Measurements from ENCODE around the gene SNX9.
"Not testable (repeated sequence)": the region's sequence is repeated elsewhere in the genome, so short reads cannot be mapped to it uniquely, and the experiment has no call there.

The SNX9 gene

DNA sequence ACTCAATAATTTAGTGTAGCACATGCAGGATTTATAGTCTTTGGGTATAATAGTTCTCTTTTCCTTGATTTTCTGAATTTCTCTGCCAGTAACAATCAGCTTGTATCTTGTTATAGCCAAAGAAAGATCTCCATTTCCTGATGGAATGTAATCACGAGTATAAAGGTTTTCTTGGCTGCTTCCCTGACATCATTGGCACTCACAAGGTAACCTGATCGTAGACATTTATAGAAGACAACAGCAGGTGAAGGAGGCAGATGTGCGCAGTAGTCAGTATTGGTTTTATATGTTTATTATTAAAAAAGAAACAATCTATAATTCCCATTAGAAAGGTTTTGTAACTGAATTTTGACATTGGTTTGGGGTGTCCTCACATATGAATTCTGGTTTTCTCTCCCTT, 114.3 kb downstream of the SNX9 start:
- DNase-seq, result no peak
- intact Hi-C loops (cut with DNase I), result no loop called here

DNA sequence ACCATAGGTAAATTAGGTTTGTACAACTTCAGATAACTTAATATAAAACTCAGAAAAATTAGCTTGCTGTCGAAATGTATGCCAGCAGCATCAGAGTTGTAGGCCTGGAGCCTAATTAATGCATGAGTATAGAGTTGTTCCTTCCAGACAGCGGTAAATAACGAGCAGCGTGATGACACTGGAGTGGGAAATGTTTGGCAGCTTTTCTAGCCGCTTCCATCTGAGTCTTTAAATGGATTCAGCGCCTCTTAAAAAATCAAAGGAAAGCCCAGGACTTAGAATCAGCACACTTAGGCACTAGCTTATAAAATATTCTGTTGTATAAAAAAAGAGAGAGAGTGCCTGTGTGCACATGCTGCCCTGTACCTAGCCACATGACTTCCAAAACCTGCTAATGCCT, 114.9 kb downstream of the SNX9 start:
- intact Hi-C loops (cut with DNase I), result no loop called here
- no peak for DNase-seq

DNA sequence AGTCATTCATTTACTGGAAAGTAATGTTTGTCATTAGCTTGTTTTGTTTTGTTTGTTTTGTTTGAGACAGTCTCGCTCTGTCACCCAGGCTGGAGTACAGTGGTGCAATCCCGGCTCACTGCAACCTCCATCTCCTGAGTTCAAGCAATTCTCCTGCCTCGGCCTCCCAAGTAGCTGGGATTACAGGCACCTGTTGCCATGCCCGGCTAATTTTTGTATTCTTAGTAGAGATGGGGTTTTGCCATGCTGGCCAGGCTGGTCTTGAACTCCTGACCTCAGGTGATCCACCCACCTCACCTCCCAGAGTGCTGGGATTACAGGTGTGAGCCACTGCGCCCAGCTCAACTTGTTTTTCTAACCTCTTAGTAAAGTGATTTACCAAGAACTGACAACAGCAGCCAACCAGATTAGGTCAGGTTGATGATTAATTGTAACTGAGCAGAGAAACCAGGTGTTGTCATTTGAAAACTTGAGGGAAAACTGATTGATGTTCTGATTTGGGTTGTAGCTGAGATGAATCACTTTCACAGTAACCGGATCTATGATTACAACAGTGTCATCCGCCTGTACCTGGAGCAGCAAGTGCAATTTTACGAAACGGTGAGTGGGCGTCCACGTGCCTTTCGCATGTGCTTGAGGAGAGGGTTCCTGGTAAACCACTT, 117.5 kb downstream of the SNX9 start:
- intact Hi-C loops (cut with DNase I), result not testable (repeated sequence)

DNA sequence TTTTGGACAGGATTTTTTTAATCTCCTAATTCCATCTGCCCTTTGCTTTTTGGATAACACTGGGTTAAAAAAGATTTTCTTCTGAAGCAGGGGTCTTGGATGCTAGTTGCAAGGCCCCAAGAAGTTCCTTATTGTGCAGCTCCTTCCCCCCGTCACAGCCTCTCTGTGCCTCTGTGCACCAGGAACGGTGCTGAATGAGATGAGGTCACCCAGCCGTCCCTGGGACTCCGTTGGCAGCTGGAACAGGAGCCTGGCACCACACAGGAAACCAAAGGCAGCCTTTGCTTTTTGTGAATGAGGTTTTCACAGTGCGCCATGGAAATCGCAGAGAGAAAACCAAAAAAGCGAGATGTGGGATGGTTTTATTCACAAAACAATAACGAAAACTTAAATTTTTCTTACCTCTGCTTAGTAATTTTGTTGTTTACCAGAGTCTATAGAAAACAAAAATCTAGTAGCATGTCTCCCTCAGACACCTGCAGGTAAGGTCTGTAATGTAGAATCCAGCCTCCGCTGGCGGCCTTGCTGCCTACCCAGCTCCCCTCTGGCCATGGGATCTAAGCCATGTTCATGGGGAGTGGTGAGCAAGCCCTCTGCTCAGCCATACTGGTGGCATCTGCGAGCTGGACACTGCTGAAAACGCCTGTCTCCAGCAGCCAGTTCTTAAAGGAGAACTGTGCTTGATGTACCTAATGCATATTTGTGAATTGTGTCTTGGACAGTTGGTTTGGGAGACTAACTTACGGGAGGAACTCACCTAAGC, 118.2 kb downstream of the SNX9 start:
- intact Hi-C loops (cut with DNase I), result no loop called here
- peak; percentile 56 to 94 (median 86) for DNase-seq

More for the DNA sequence above, 117.5 kb downstream of the SNX9 start:
- peak in 11 of 42 donors; percentile 28 to 65 (median 44) for DNase-seq

DNA sequence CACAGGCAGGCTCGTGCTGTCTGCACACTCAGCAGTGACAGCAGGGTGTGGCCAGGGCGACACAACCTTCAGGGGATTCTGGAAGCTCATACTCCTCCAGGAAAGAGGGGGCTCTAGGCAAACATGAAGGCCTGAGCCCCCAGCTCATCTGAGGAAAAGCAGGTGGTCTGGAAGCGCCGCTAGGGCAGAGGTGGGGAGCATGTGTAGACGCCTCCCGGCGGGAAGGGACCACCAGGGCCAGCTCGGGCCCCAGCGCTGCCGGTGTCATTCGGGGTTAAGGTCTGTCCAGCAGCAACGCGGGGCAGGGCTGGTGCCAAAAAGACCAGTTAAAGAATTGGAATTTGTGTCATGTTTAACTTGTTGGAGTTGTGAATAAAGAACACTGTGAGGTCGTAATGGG, 119.3 kb downstream of the SNX9 start:
- intact Hi-C loops (cut with DNase I), result no loop called here
- DNase-seq, result no peak

DNA sequence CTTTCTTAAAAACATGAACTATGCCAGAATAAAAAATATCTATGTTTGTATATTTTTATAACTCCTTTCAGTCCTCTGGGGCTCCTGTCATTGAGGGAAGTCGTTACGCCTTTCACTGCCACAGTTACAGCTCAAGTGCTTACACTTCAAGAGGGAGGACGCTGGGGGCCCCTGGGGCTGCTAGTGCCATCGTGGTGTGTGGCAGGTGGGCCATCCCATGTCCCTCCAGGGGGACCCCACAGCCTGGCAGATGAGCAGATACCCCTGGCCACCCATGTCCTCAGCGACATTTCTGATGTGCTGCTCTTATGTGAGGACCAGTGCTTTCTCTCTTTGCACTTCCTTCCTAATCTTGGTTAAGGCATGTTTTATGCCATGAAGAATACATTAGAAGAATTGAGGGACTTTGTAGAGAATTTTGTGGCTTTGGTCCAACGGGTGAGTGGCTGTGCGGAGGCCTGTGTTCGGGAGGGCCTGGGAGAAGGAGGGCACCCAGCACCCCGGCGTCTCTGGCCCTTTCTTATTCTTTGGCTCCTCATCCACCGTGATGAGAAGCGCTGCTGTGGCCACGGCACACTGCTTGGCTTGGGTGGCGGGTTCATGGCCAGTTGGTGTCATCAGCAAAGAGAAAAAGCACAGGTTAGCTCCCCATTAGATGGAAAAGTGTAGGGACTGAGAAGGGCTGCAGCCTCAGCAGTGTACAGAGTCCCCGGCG, 120.4 kb downstream of the SNX9 start:
- no peak for DNase-seq
- intact Hi-C loops (cut with DNase I), result no loop called here

DNA sequence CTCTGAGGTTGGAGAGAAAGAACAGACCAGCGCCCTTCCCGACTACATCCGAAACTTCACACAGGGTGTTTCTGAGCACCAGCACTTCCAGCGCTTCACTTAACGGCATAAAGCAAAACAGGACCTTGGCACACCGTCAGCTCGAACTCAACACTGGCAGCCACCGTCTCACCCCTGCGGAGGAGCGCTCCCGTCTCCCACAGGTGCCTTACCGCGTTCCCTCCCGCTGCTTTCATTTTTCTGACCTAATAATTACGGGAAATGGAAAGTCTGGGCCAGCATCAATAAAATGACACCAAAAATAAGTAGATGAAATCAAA, 120.9 kb downstream of the SNX9 start:
- no peak for DNase-seq
- intact Hi-C loops (cut with DNase I), result no loop called here

DNA sequence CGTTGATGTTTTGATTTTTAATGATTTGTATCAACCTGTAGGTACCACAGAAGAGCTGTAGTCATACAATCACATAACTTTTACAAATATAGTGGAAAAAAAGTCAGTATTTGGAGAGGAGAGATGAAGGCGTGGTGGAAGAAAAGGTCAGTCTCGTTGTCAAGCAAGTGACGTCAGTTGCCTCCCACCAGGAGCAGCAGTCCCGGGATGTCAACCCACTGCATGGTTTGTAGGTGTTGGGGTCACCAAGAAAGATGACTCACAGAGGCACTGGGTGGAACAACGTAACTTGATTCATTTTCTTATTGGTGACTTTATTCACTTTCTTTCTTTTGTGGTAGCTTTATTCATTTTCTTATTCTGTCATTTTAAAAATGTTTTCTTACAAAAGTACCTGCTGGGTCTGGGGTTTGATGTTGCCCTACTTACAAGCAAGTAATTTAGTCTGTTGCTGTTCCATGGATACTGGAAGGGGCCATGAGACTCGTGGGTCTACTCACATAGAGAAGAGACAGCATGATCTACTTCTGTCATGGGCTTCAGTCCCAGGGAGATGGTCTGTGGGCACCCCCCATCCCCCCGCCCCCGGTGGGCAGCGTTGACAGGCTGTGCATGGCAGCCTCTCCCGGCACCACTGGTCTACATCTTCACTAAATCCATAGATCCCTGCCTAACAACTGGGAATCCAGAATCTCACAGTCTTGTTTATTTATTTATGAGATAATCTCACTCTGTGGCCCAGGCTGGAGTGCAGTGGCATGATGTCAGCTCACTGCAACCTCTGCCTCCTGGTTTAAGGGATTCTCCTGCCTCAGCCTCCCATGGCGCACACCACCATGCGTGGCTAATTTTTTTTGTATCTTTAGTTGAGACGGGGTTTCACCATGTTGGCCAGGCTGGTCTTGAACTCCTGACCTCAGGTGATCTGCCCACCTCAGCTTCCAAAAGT, 122.2 kb downstream of the SNX9 start:
- no peak for DNase-seq
- intact Hi-C loops (cut with DNase I), result no loop called here

DNA sequence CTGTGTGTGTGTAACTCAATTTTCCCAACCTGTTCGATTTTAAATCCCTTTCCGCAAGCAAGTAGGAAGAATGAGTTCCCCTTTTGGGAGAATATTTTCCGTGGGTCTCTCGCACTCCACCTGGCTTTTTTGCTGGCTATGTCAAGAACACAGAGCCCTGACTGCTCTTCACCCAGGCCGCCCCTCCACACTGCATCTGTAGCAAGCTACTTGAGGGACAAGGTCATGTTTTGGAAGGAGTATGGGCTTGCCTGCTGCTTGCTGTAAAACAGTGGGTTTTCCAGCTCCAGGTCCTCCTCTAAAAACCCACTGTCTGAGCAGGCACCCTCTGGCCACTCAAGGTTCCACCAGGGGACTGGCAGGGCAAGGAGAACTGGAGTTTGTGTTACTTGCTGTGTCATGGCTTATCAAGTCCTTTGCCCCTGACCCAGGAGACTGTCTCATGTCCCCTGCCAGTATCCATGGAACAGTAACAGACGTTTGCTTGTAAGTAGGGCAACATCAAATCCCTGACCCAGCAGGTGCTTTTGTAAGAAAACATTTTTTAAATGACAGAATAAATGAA, 123.1 kb downstream of the SNX9 start:
- intact Hi-C loops (cut with DNase I), result no loop called here
- no peak for DNase-seq

DNA sequence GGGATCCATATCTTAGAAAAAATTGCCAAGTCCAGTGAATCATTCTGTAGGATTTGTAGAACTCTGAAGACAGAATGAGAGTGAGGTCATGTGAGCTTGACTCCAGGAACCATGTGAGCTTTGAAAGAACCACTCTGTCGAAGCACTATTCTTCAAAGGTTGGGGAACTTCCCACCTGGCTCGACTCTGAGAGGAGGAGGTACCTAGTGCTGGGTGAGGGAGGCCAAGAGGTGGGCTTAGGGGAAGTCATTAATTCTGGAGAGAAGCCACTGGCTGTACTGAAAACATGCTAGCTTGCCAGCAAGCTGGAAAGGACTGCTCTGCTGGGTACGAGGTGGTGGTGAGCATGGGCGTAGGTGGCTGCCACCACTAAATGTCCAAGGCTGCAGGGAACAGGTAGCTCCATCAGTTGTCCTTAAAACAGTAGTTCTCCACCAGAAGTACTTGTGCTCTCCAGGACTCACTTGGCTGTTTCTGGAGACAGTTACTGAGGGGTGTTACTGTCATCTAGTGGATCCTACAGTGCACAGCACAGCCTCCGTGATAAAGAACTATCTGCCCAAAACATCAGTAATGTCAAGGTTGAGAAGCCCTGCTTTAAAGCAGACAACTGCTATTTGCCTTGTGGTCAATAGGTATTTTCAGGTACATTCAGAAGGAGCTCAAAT, 124.0 kb downstream of the SNX9 start:
- intact Hi-C loops (cut with DNase I), result no loop called here
- peak in 19 of 42 donors; percentile 21 to 74 (median 53) for DNase-seq

DNA sequence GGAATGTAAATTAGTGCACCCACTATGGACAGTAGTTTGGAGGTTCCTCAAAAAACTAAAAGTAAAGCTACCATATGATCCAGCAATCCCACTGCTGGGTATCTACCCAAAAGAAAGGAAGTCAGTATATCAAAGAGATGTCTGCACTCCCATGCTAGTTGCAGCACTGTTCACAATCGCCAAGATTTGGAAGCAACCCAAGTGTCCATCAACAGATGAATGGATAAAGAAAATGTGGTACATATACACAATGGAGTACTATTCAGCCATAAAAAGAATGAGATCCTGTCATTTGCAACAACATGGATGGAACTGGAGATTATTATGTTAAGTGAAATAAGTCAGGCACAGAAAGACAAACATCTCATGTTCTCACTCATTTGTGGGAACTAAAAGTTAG, 127.9 kb downstream of the SNX9 start:
- intact Hi-C loops (cut with DNase I), result not testable (repeated sequence)
- peak in 1 of 42 donors; percentile 31 for DNase-seq

DNA sequence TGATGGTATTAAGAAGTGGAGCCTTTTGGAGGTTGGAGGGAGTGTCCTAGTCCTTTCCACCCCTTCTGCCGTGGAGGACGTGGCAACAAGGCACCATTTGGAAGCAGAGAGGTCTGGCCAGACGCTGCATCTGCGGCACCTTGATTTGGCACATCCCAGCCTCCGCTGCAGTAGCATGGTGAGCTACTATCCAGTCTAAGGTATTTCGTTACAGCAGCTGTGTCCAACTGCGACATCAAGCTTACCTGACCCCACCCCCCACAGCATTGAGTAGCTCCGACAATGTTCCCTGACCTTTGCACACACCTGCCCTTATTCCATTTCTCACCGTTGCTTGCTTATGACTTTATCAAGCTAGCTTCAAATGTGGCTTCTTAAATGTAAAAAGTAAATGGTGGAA, 128.8 kb downstream of the SNX9 start:
- intact Hi-C loops (cut with DNase I), result no loop called here
- peak in 1 of 42 donors; percentile 13 for DNase-seq

DNA sequence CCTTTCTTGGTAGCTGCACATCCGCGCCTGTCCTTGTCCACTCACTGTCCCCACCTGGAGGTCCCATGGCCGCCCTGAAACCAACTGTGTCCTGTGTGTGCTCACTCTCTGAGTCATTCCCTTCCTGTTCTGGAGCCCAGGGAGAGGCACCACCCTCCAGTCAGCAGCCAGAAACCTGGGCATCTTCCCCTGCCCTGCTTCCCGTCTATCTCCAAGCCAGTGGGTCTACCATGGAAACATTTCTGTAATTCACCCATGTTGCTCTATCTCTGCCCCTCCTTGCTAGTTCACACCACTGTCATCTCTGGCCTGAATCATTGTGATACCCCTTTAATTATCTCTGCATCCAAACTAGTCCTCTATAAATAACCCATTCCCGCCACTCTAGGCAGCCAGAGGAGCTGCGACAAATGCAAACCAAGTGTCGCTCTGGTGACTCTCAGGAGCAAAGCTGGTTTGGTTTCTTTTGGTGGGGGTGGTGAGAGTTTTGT, 129.9 kb downstream of the SNX9 start:
- peak in 1 of 42 donors; percentile 24 for DNase-seq
- intact Hi-C loops (cut with DNase I), result no loop called here

DNA sequence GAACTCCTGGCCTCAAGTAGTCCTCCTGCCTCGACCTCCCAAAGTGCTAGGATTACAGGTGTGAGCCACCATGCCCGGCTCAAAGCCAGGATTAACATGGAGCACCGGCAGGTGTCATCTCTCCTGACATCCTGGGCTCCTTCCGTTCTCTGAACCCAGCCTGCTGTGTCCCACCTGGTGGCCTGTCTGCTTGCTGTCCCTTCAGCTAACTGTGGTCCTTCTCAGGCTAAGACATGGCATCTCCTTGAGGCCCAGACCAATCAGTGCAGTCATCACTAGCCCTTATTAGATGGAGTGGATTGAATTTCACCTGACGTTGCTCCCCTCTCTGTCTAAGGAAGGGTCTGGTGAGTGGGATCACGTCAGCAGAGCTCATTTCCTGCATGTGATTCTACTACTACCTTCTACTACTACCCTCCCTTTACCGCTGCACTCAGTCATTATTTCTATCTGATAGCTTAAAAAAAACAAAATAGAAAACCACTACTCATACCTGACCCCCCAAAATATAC, 130.6 kb downstream of the SNX9 start:
- DNase-seq, result peak in 1 of 42 donors; percentile 21
- intact Hi-C loops (cut with DNase I), result no loop called here

DNA sequence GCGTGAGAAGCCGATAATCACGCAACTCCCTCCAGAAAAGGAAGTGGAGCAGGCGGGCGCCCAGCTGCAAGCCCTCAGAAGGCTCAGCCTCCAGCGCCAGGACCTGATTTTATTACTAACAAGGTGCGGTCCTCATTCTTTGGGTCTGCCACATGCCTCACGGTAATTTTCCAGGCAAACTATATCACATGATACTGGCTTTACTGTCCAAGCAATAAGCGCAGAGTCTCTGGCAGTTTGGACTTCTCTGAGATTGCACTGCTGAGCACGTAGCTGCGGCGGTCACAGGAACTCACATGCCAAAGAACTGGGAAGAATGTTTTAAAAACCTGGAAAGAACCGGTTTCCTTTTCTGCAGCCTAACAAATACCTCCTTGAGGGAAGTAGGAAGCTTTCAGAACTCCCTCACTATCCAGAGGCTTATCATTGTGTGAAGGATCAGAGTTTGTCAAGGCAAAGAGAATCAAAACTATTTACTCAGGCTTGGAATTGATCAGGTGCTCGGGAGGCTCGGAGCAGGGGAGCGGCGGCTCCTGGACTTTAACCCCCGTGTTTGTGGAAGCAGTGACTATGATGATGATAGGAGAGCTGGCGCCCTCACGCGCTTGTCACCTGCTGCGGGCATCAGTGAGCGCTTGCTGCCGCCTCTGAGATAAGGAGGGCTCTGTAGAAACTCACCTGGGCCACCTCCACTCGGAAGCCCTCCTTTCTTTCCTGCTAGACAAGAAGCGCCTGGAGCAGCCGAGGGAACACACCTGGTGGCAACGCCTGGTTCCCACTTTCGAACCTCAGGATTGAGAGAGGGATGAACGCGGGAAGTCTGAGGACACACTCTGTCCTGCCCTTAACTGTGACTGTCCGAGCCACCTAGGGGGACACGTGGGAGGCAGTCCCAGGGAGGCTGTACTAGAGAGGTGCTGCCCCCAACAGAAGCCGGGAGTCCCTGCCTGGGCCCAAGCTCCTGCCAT, 131.4 kb downstream of the SNX9 start:
- intact Hi-C loops (cut with DNase I), result no loop called here
- DNase-seq, result peak in 2 of 42 donors; percentile 35 to 48

DNA sequence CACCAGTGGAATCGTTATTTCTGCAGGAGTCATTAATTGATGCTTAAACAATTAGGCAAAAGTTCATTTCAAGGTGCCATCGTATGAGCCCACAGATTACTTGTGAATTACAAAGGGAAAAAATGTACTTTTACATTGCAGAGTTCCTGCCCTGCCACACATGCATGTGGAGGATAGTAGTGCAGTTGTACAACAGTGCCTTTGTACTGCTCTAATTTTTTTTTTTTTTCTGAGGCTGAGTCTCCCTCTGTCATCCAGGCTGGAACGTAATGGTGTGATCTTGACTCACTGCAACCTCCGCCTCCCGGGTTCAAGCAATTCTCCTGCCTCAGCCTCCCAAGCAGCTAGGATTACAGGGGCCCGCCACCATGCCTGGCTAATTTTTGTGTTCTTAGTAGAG, 132.6 kb downstream of the SNX9 start:
- no peak for DNase-seq
- intact Hi-C loops (cut with DNase I), result no loop called here

Measured in head of caudate nucleus (tissue), 42 donors.